GM19372 (cell line): ENCODE results near the gene SCNN1A.
"Not testable (repeated sequence)": the region's sequence is repeated elsewhere in the genome, so short reads cannot be mapped to it uniquely, and the experiment has no call there.

Experiments used
- ATAC-seq: cut with Tn5 transposase; IDR thresholded peaks from one replicate; pipeline ENCODE4 v1.9.1; 2021; ENCODE audit warnings: mild to moderate bottlenecking, low read depth, moderate library complexity; ENCODE audit not compliant: unreplicated experiment

The SCNN1A gene

GRCh38 chr12:6351622-6352021, 23.7 kb downstream of the SCNN1A start:
- no peak for ATAC-seq

GRCh38 chr12:6347367-6348338, 27.7 kb downstream of the SCNN1A start:
- no peak for ATAC-seq

GRCh38 chr12:6346942-6347341, 28.4 kb downstream of the SCNN1A start:
- no peak for ATAC-seq

GRCh38 chr12:6346235-6346832, 29.0 kb downstream of the SCNN1A start:
- ATAC-seq, result no peak

- ATAC-seq, result no peak
Measured at GRCh38 chr12:6345319-6346091, 29.9 kb downstream of the SCNN1A start.

GRCh38 chr12:6344101-6344660, 31.2 kb downstream of the SCNN1A start:
- ATAC-seq, result not testable (repeated sequence)

- ATAC-seq, result no peak
Measured at GRCh38 chr12:6343518-6343917, 31.8 kb downstream of the SCNN1A start.

- no peak for ATAC-seq
Measured at GRCh38 chr12:6342140-6342889, 33.0 kb downstream of the SCNN1A start.

- no peak for ATAC-seq
Measured at GRCh38 chr12:6341417-6342139, 33.8 kb downstream of the SCNN1A start, which contains the start of gene TNFRSF1A. Gene TNFRSF1A (minus strand): TSS chr12:6342076. CDS start chr12:6341814, 262 bp downstream.

GRCh38 chr12:6340745-6341416, 34.5 kb downstream of the SCNN1A start:
- ATAC-seq, result no peak

- ATAC-seq, result no peak
Measured at GRCh38 chr12:6340032-6340638, 35.2 kb downstream of the SCNN1A start.

GRCh38 chr12:6338955-6339354, 36.4 kb downstream of the SCNN1A start:
- ATAC-seq, result no peak

- not testable (repeated sequence) for ATAC-seq
Measured at GRCh38 chr12:6338536-6338935, 36.8 kb downstream of the SCNN1A start.

- no peak for ATAC-seq
Measured at GRCh38 chr12:6337958-6338433, 37.4 kb downstream of the SCNN1A start.

GRCh38 chr12:6336889-6337853, 38.2 kb downstream of the SCNN1A start:
- ATAC-seq, result no peak

- peak; percentile 3 for ATAC-seq
Measured at GRCh38 chr12:6336079-6336888, 39.1 kb downstream of the SCNN1A start.
